Spleen (tissue), 11 donors: ENCODE data around the gene TPTE. TPM values are rescaled to one million over a fixed set of nuclear protein-coding genes. Genes with fewer than 3 reads are reported as not detected.
"Not testable (repeated sequence)": the region's sequence is repeated elsewhere in the genome, so short reads cannot be mapped to it uniquely, and the experiment has no call there.

ENCODE experiments used
- DNase-seq: peaks from one replicate; pipeline ENCODE4 v3.0.0-alpha.2; 2020
- H3K27ac ChIP-seq, 8 donors: fragments of 200-600 bp; sonication (generic) in 7 of 8; 1 replicate in 4 of 8; 2 replicates in 4 of 8; pipeline versions ENCODE4 v1.5.0 to v1.8.0; 2016 to 2021; ENCODE audit warnings: inconsistent platforms in 4 of 8, mild to moderate bottlenecking in 4 of 8, moderate library complexity in 1 of 8
- H3K27me3 ChIP-seq, 7 donors: fragments of 200-600 bp; sonication (generic) in 6 of 7; replicated peaks in 1 of 7; 1 replicate in 4 of 7; 2 replicates in 3 of 7; pipeline versions ENCODE4 v1.5.0 to v1.8.0; 2016 to 2021; ENCODE audit warnings: inconsistent platforms in 3 of 7, mild to moderate bottlenecking in 1 of 7
- H3K36me3 ChIP-seq, 6 donors: fragments of 200-600 bp; sonication (generic) in 5 of 6; 1 replicate in 4 of 6; 2 replicates in 2 of 6; pipeline versions ENCODE4 v1.5.0 to v1.8.0; 2016 to 2021; ENCODE audit warnings: inconsistent platforms in 2 of 6
- H3K4me1 ChIP-seq, 6 donors: fragments of 200-600 bp; sonication (generic) in 5 of 6; 1 replicate in 3 of 6; 2 replicates in 3 of 6; pipeline versions ENCODE4 v1.5.0 to v1.8.0; 2016 to 2021; ENCODE audit warnings: inconsistent platforms in 3 of 6
- H3K4me3 ChIP-seq, 8 donors: fragments of 200-600 bp; sonication (generic) in 7 of 8; 1 replicate in 4 of 8; 2 replicates in 4 of 8; pipeline versions ENCODE4 v1.5.0 to v1.8.0; 2016 to 2021; ENCODE audit warnings: inconsistent platforms in 4 of 8, mild to moderate bottlenecking in 4 of 8, moderate library complexity in 2 of 8
- H3K9me3 ChIP-seq, 8 donors: fragments of 200-600 bp; sonication (generic) in 7 of 8; 1 replicate in 4 of 8; 2 replicates in 4 of 8; pipeline versions ENCODE4 v1.5.0 to v1.8.0; 2016 to 2021; ENCODE audit warnings: inconsistent platforms in 4 of 8
- POLR2A ChIP-seq, 3 donors: fragments of 450-650 bp; IDR thresholded peaks; one replicate each; pipeline ENCODE4 v1.5.1; 2017; ENCODE audit warnings: antibody characterized with exemption in 3 of 3, mild to moderate bottlenecking in 1 of 3
- POLR2AphosphoS5 ChIP-seq, 3 donors: sonication (generic); formaldehyde crosslinking; IDR thresholded peaks; one replicate each; pipeline ENCODE4 v1.5.1; 2017; ENCODE audit warnings: antibody characterized with exemption in 3 of 3
- WGBS, 5 donors: extraction: QIAGEN DNeasy Blood & Tissue Kit in 3 of 5; methylation state at CpG; one replicate each; pipeline versions ENCODE4 v1.1.5 to v1.1.7; 2013 to 2018; 5-methylcytosine and 5-hydroxymethylcytosine counted together
- intact Hi-C: fragments of 100-400 bp; cut with DNase I; formaldehyde crosslinking; loops from one replicate; pipeline ENCODE4 v1.15.0; 2023; ENCODE audit warnings: low total_unique reads
- polyA plus RNA-seq, 3 donors: library from polyadenylated mRNA; stranded (reverse); fragments of 200-250 nt; gene quantifications; one replicate each; pipeline ENCODE4 v1.2.1, GENCODE V29; 2013
- total RNA-seq, 7 donors: library from RNA; depleted of rRNA in 3 of 7; stranded (reverse); fragments of >200 nt in 3 of 7; fragmentation: NEBNext Ultra II Directional in 4 of 7; extraction: Animal tissue kit (Norgen Biotek cat#: 25700) in 4 of 7; gene quantifications; one replicate each; pipeline versions ENCODE4 v1.1.0 to v1.2.1, GENCODE V29; 2016 to 2021
- TF ChIP-seq, protein P1 (sequence below), 11 experiments: fragments of 200-600 bp in 7 of 11; fragments of 450-650 bp in 4 of 11; sonication (generic) in 4 of 11; IDR thresholded peaks in 8 of 11; conservative IDR thresholded peaks in 3 of 11; 1 replicate in 7 of 11; 2 replicates in 4 of 11; pipeline versions ENCODE4 v1.4.0 to v1.8.0; 2016 to 2021; ENCODE audit warnings: antibody characterized with exemption in 11 of 11, inconsistent platforms in 4 of 11, mild to moderate bottlenecking in 1 of 11
- donor health status: healthy with polysubstance abuse.
- donor health status: DM: no; HTN: no; CAD: no; lungs with moderate emphysema.
- donor health status: DM: no; HTN: no; CAD: no.
- donor health status: Bipolar disorder and iron deficiency.
- donor health status: healthy.
- donor health status: DM: no; HTN: no; CAD: no.
- donor health status: DM: yes; HTN: yes; CAD: no.

TPTE gene
- total and polyA plus RNA-seq, 10 donors = not detected

DNA sequence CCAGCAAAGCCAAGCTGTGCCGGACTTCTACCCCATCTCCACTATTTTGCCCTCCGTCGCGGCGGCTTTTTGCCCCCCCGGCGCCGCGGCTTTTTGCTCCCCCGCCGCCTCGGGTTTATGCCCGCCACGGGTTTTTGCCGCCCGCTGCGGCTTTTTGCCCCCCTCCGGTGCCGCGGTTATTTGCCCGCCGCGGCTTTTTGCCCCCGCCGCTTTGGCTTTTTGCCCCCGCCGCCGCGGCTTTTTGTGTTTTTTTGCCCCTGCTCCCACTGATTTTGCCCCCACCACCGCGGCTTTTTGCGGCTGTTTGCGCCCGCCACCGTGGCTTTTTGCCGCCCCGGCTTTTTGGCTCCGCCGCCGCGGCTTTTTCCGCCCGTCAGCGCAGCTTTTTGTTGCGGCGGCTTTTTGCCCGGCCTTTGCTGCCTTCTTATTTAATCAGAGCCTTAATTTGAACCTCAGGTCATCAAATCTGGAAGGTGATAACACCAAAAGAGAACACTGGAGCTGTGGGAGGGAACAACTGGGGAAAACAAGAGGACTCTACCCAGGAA lies 106.0 kb downstream of the TPTE start:
- H3K36me3 ChIP-seq = no peaks in the 10 kb centered on the region
- H3K27me3 ChIP-seq = no peaks in the 10 kb centered on the region
- intact Hi-C loops = no loop called here
- DNase-seq = no peak
- 60 to 70% (median 64%) methylated on average over 47 of the region's 47 CpGs for WGBS, 5 donors
- TF ChIP-seq POLR2A (IDR thresholded peaks at IDR 0.05) = no peak
- TF ChIP-seq, protein P1, sequence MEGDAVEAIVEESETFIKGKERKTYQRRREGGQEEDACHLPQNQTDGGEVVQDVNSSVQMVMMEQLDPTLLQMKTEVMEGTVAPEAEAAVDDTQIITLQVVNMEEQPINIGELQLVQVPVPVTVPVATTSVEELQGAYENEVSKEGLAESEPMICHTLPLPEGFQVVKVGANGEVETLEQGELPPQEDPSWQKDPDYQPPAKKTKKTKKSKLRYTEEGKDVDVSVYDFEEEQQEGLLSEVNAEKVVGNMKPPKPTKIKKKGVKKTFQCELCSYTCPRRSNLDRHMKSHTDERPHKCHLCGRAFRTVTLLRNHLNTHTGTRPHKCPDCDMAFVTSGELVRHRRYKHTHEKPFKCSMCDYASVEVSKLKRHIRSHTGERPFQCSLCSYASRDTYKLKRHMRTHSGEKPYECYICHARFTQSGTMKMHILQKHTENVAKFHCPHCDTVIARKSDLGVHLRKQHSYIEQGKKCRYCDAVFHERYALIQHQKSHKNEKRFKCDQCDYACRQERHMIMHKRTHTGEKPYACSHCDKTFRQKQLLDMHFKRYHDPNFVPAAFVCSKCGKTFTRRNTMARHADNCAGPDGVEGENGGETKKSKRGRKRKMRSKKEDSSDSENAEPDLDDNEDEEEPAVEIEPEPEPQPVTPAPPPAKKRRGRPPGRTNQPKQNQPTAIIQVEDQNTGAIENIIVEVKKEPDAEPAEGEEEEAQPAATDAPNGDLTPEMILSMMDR (IDR thresholded peaks at IDR 0.05 in 8 of 11, conservative IDR thresholded peaks at IDR 0.05 in 3 of 11) = no peak
- no peak overlapping the region for H3K4me3 ChIP-seq
- no peaks in the 10 kb centered on the region for H3K4me1 ChIP-seq
- peaks cover 0 to 89% (median 68%) of the 10 kb centered on the region in 8 donors for H3K9me3 ChIP-seq
- no peak overlapping the region for H3K27ac ChIP-seq

DNA sequence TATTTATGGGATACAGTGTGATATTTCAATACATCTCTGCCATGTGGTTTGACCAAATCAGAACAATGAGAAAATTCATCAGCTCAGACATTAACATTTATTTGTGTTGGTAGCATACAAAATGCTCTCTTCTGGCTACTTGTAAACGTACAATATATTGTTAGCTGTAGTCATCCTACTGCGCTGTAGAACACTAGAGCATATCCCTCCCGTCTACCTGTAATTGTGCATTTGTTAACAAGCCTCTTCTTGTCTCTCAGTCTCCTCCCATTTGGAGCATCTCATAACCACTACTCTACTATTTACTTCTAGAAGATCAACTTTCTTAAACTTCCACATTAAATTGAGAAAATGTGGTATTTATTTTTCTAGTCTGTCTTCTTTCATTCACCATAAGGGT lies 107.9 kb downstream of the TPTE start:
- H3K4me1 ChIP-seq, H3K4me3 ChIP-seq, DNase-seq, H3K36me3 ChIP-seq, H3K27ac ChIP-seq, H3K27me3 ChIP-seq, intact Hi-C loops: not testable (repeated sequence)
- 70 to 78% (median 75%) methylated on average over 3 of the region's 3 CpGs for WGBS, 5 donors
- peaks cover 0 to 83% (median 62%) of the 10 kb centered on the region in 8 donors for H3K9me3 ChIP-seq

DNA sequence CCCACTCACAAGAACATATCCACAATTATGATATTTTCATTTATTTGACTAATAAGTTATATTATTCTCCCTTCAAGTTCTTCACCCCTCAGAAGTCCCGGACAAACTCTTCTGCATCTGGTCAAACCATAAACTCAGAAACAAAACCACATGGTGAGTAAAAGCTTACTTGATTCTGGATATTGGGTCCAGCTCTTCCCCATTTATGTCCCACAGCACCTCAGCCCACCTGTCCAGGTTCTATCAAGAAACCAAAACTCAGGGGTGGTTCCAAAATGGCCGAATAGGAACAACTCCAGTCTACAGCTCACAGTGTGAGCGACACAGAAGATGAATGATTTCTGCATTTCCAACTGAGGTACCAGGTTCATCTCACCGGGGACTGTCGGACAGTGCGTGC lies 109.4 kb downstream of the TPTE start:
- H3K9me3 ChIP-seq = peaks cover 2 to 83% (median 69%) of the 10 kb centered on the region in 8 donors
- H3K36me3 ChIP-seq, H3K27ac ChIP-seq, DNase-seq, intact Hi-C loops, H3K4me1 ChIP-seq, H3K27me3 ChIP-seq, H3K4me3 ChIP-seq: not testable (repeated sequence)
- 61 to 78% (median 68%) methylated on average over 5 to 6 of the region's 6 CpGs for WGBS, 5 donors

DNA sequence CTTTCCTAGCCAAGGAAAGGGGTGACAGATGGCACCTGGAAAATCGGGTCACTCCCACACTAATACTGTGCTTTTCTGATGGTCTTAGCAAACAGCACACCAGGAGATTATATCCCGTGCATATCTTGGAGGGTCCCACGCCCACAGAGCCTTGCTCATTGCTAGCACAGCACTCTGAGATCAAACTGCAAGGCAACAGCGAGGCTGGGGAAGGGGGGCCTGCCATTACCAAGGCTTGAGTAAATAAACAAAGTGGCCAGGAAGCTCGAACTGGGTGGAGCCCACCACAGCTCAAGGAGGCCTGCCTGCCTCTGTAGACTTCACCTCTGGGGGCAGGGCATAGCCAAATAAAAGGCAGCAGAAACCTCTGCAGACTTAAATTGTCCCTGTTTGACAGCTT lies 109.9 kb downstream of the TPTE start:
- 55 to 70% (median 58%) methylated on average over 5 of the region's 5 CpGs for WGBS, 5 donors
- intact Hi-C loops, H3K4me3 ChIP-seq, H3K27me3 ChIP-seq, DNase-seq, H3K27ac ChIP-seq, H3K4me1 ChIP-seq, H3K36me3 ChIP-seq: not testable (repeated sequence)
- H3K9me3 ChIP-seq = peaks cover 7 to 83% (median 67%) of the 10 kb centered on the region in 8 donors

DNA sequence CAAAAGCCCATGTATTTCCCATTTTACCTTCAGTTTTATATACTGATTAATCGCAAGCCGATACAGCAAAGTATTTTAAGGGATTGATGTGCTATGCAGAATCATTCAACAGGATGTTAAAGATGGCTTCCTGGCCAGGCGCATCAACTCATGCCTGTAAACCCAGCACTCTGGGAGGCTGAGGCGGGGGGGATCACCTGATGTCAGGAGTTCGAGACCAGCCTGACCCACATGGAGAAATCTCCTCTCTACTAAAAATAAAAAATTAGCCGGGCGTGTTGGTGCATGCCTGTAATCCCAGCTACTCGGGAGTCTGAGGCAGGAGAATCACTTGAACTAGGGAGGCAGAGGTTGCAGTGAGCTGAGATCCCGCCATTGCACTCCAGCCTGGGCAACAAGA lies 116.8 kb downstream of the TPTE start:
- 61 to 66% (median 65%) methylated on average over 9 of the region's 9 CpGs for WGBS, 5 donors
- H3K36me3 ChIP-seq, intact Hi-C loops, H3K27me3 ChIP-seq, H3K4me3 ChIP-seq, H3K4me1 ChIP-seq, DNase-seq, H3K27ac ChIP-seq: not testable (repeated sequence)
- H3K9me3 ChIP-seq = peaks cover 2 to 91% (median 68%) of the 10 kb centered on the region in 8 donors

DNA sequence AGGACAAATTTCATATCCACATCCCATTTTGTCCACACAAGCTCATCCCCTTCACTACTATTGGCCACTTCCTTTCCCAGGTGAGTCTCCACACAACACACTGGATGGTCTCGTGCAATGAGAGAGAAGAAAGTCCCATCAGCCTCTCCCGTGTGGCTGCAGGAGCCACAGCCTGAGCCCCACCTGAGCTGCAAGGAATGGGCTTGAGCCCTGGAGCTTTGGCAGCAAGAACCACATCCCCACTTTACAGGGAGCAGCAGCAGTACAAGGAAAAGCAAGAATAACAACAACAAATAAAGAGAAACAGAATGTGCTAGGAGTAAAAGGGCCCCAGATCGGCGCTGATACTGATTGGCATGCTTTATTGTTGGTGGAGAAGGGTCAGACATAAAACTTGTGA lies 117.7 kb downstream of the TPTE start:
- Histone ChIP-seq H3K27ac (no peak overlapping the region), H3K27me3 (no peaks in the 10 kb centered on the region), H3K4me1 (no peaks in the 10 kb centered on the region), H3K9me3 (peaks cover 0 to 98% (median 72%) of the 10 kb centered on the region in 8 donors), H3K4me3 (no peak overlapping the region), H3K36me3 (no peaks in the 10 kb centered on the region)
- TF ChIP-seq, protein P1 (IDR thresholded peaks at IDR 0.05 in 8 of 11, conservative IDR thresholded peaks at IDR 0.05 in 3 of 11) = no peak
- TF ChIP-seq POLR2A (IDR thresholded peaks at IDR 0.05) (no peak), POLR2AphosphoS5 (IDR thresholded peaks at IDR 0.05) (no peak)
- WGBS, 5 donors = 56 to 69% (median 61%) methylated on average over 4 of the region's 4 CpGs
- no peak for DNase-seq
- intact Hi-C loops = no loop called here

DNA sequence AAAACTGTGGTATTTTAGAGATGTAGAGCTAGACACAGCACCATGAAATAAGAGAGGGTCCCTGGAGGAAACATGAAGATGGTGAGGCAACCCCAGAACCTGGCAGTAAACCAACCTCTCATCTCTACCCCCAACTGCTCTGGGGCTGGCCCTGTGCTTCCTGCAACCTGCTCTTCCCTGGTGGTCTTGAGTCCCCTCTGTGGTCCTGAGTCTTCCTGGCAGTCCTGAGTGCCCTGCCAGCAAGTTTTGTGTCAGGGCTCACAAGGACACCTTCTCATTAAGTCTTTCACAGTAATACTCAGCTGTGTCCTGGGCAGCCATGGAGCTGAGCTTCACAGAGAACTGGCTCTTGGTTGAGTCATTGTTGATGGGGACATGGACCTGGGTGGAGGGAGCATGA lies 118.4 kb downstream of the TPTE start:
- H3K27ac ChIP-seq, intact Hi-C loops, H3K4me1 ChIP-seq, DNase-seq, H3K4me3 ChIP-seq, H3K36me3 ChIP-seq, H3K27me3 ChIP-seq: not testable (repeated sequence)
- H3K9me3 ChIP-seq = peaks cover 0 to 97% (median 70%) of the 10 kb centered on the region in 8 donors
